IPS-NIHi7 (cell line): ENCODE results near the gene PSMB2.
"Not testable (repeated sequence)": the region's sequence is repeated elsewhere in the genome, so short reads cannot be mapped to it uniquely, and the experiment has no call there.

Source experiments
- DNase-seq: peaks from one replicate; pipeline ENCODE4 v3.0.0; 2012; ENCODE audit warnings: mixed read lengths; ENCODE audit errors: extremely low spot score

Gene PSMB2

GRCh38 chr1:35641233-35641866 is at the start of gene PSMB2:
Gene PSMB2 (minus strand): TSS chr1:35641526. CDS start chr1:35641432, 94 bp downstream.
- peak; percentile 98 for DNase-seq

GRCh38 chr1:35691080-35691479 is 49.8 kb upstream of the PSMB2 start:
- peak; percentile 49 for DNase-seq

- DNase-seq: not testable (repeated sequence)
Measured at GRCh38 chr1:35690103-35690502, 48.8 kb upstream of the PSMB2 start.

- DNase-seq: no peak
Measured at GRCh38 chr1:35688161-35688560, 46.8 kb upstream of the PSMB2 start.

- DNase-seq: no peak
Measured at GRCh38 chr1:35683012-35683411, 41.7 kb upstream of the PSMB2 start.

GRCh38 chr1:35680271-35680670 is 38.9 kb upstream of the PSMB2 start:
- no peak for DNase-seq

- DNase-seq: no peak
Measured at GRCh38 chr1:35675773-35676172, 34.4 kb upstream of the PSMB2 start.

- no peak for DNase-seq
Measured at GRCh38 chr1:35674111-35674510, 32.8 kb upstream of the PSMB2 start.

GRCh38 chr1:35672116-35672515 is 30.8 kb upstream of the PSMB2 start:
- no peak for DNase-seq

- DNase-seq: no peak
Measured at GRCh38 chr1:35668506-35668905, 27.2 kb upstream of the PSMB2 start.

- no peak for DNase-seq
Measured at GRCh38 chr1:35666916-35667315, 25.6 kb upstream of the PSMB2 start.

- DNase-seq: no peak
Measured at GRCh38 chr1:35666216-35666615, 24.9 kb upstream of the PSMB2 start.

- DNase-seq: no peak
Measured at GRCh38 chr1:35663434-35663833, 22.1 kb upstream of the PSMB2 start.

GRCh38 chr1:35661474-35661795 is 20.1 kb upstream of the PSMB2 start:
- DNase-seq: no peak

GRCh38 chr1:35660581-35661473 is 19.5 kb upstream of the PSMB2 start:
- DNase-seq: peak; percentile 89

GRCh38 chr1:35659589-35659988 is 18.3 kb upstream of the PSMB2 start:
- no peak for DNase-seq

GRCh38 chr1:35657851-35658250 is 16.5 kb upstream of the PSMB2 start:
- no peak for DNase-seq

GRCh38 chr1:35656863-35657232 is 15.5 kb upstream of the PSMB2 start:
- DNase-seq: no peak

- no peak for DNase-seq
Measured at GRCh38 chr1:35656148-35656862, 15.0 kb upstream of the PSMB2 start.

- DNase-seq: no peak
Measured at GRCh38 chr1:35655196-35655595, 13.9 kb upstream of the PSMB2 start.

GRCh38 chr1:35650416-35650815 is 9.1 kb upstream of the PSMB2 start:
- no peak for DNase-seq

- peak; percentile 40 for DNase-seq
Measured at GRCh38 chr1:35646043-35646442, 4.7 kb upstream of the PSMB2 start.

- no peak for DNase-seq
Measured at GRCh38 chr1:35644204-35644603, 2.9 kb upstream of the PSMB2 start.
